ENCODE measurements around the gene MEST. TPM values are rescaled to one million over a fixed set of nuclear protein-coding genes. Genes with fewer than 3 reads are reported as not detected.

The MEST gene
- 112 and 113 TPM in 2 replicates for total RNA-seq (2021)
- long read RNA-seq, transcript MEST-202 (12 exons, 2,443 nt) = major isoform, 773 of 1,038 reads
- long read RNA-seq, transcript MEST-206 (11 exons, 2,337 nt) = minor isoform, 50 of 1,038 reads
- long read RNA-seq, transcript MEST-201 (12 exons, 2,505 nt) = minor isoform, 38 of 1,038 reads
- long read RNA-seq, partial matches to known transcripts = 57 of 1,038 reads
- long read RNA-seq, other reads (novel, unspliced or antisense) = 116 of 1,038 reads

GRCh38 chr7:130491841-130492522 is at the start of gene MEST:
MEST (plus strand) TSS chr7:130492085; CDS start chr7:130492314, 229 bp downstream.
- Histone ChIP-seq H2BK120ac (ENCODE audit: low read depth, low read length, poor library complexity, severe bottlenecking) (no peak within 1 kb of the TSS), H3K18ac (ENCODE audit: insufficient read length, low read depth, low read length) (no peak within 1 kb of the TSS), H3K9me3 (ENCODE audit: control insufficient read depth, low read depth, low read length) (no peaks in the 10 kb centered on the region), H3K9ac (ENCODE audit: extremely low read depth, insufficient read length, low read length) (peak within 1 kb of the TSS; percentile 16), H2BK12ac (ENCODE audit: insufficient read length, low read depth, low read length) (no peak within 1 kb of the TSS), H2AFZ (ENCODE audit: low read length) (no peak within 1 kb of the TSS), H3K23me2 (ENCODE audit: insufficient read length, low read depth, low read length, poor library complexity, severe bottlenecking) (peaks cover 27% of the 10 kb centered on the region), H4K5ac (ENCODE audit: insufficient read length, low read depth, low read length) (no peak within 1 kb of the TSS), H3K14ac (ENCODE audit: insufficient read depth, low read length) (peak within 1 kb of the TSS; percentile 62), H3K79me2 (ENCODE audit: insufficient read depth, low read length) (peaks cover 8% of the 10 kb centered on the region; the same call in 1 of the 2 replicates), H3K27me3 (ENCODE audit: insufficient read depth, low read length) (no peaks in the 10 kb centered on the region; the same call in 1 of the 2 replicates), H3K79me1 (ENCODE audit: insufficient read depth, low read depth, low read length, poor library complexity, severe bottlenecking) (peaks cover 6% of the 10 kb centered on the region), H2BK5ac (ENCODE audit: insufficient read length, low read length) (no peak within 1 kb of the TSS), H4K8ac (replicated peaks; ENCODE audit: insufficient read length, low read depth, low read length) (no peak within 1 kb of the TSS), H3K56ac (ENCODE audit: insufficient read length, low read depth, low read length) (no peak within 1 kb of the TSS), H4K20me1 (ENCODE audit: control insufficient read depth, insufficient read depth, insufficient read length) (no peaks in the 10 kb centered on the region), H2AK5ac (ENCODE audit: insufficient read length, low read length) (no peak within 1 kb of the TSS), H2BK15ac (ENCODE audit: low read depth, low read length) (no peak within 1 kb of the TSS), H3K27ac (ENCODE audit: insufficient read length, low read depth, low read length) (no peak within 1 kb of the TSS), H3K4ac (ENCODE audit: low read depth, low read length) (no peak within 1 kb of the TSS), H3K4me1 (ENCODE audit: insufficient read depth, low read length) (peaks cover 6% of the 10 kb centered on the region; the same call in 1 of the 2 replicates), H3K23ac (ENCODE audit: insufficient read length, low read depth, low read length) (no peak within 1 kb of the TSS), H2BK20ac (ENCODE audit: low read depth, low read length, poor library complexity, severe bottlenecking) (no peak within 1 kb of the TSS), H3T11ph (ENCODE audit: low read length) (no peak within 1 kb of the TSS), H4K91ac (ENCODE audit: insufficient read length, low read depth, low read length) (no peak within 1 kb of the TSS), H3K4me2 (ENCODE audit: insufficient read depth, insufficient read length, low read length) (peak within 1 kb of the TSS; percentile 62)
- peak within 1 kb of the TSS; percentile 61 to 81 for H3K4me3 Mint-ChIP-seq
- H3K4me1 Mint-ChIP-seq = peaks cover 37 to 54% of the 10 kb centered on the region in 2 experiments
- TF ChIP-seq CTCF (conservative IDR thresholded peaks at IDR 0.05) = no peak
- peaks cover 53% of the 10 kb centered on the region for H3K27me3 Mint-ChIP-seq (ENCODE audit: low read depth)
- WGBS (ENCODE audit: extremely low coverage, insufficient read length, low lambda C conversion rate) = no CpG with 5 or more reads among the region's 71 CpGs
- no peak within 1 kb of the TSS; a peak in 2 of 7 replicates for H3K27ac Mint-ChIP-seq
- H3K36me3 Mint-ChIP-seq (ENCODE audit: insufficient read depth in 1 of 3, low read depth in 3 of 3) = peaks cover 29 to 46% (median 35%) of the 10 kb centered on the region in 3 experiments
- H3K9me3 Mint-ChIP-seq = peaks cover 12 to 14% of the 10 kb centered on the region in 2 experiments
- peak; percentile 50 for DNase-seq
